HepG2 (cell line): ENCODE results near the gene SQSTM1. TPM values are rescaled to one million over a fixed set of nuclear protein-coding genes. Genes with fewer than 3 reads are reported as not detected.
A peak's percentile ranks its signal among the peaks of the same experiment; 100 is the strongest.

Source experiments
- DBP ChIP-seq: sonication (generic); formaldehyde crosslinking; IDR thresholded peaks from 2 replicates; pipeline ENCODE4 v1.4.0; 2020; ENCODE audit warnings: missing genetic modification reagents; ENCODE audit errors: not compliant biosample characterization
- DMTF1 ChIP-seq: sonication (generic); formaldehyde crosslinking; IDR thresholded peaks from 2 replicates; pipeline ENCODE4 v1.4.0; 2020; ENCODE audit warnings: mild to moderate bottlenecking, missing genetic modification reagents
- FOXO4 ChIP-seq: sonication (generic); formaldehyde crosslinking; conservative IDR thresholded peaks from 2 replicates; pipeline ENCODE4 v1.8.1; 2023; ENCODE audit warnings: missing genetic modification reagents
- GRHL1 ChIP-seq: sonication (generic); formaldehyde crosslinking; conservative IDR thresholded peaks from 2 replicates; pipeline ENCODE4 v1.8.0; 2022; ENCODE audit warnings: missing genetic modification reagents
- HOXA7 ChIP-seq: sonication (generic); formaldehyde crosslinking; IDR thresholded peaks from 2 replicates; pipeline ENCODE4 v1.8.1; 2022; ENCODE audit warnings: mild to moderate bottlenecking, missing genetic modification reagents, moderate library complexity
- LCORL ChIP-seq, 2 experiments: fragments of 450-650 bp in 1 of 2; sonication (generic) in 1 of 2; formaldehyde crosslinking in 1 of 2; IDR thresholded peaks; 2 replicates each; pipeline versions ENCODE4 v1.5.0 to v1.6.1; 2017 to 2020; ENCODE audit warnings: antibody characterized with exemption in 1 of 2, missing genetic modification reagents in 1 of 2
- NCOA1 ChIP-seq: sonication (generic); formaldehyde crosslinking; IDR thresholded peaks from 2 replicates; pipeline ENCODE4 v1.9.0; 2021; ENCODE audit warnings: missing genetic modification reagents
- SOX6 ChIP-seq, 2 experiments: fragments of 450-650 bp in 1 of 2; sonication (generic) in 1 of 2; formaldehyde crosslinking in 1 of 2; IDR thresholded peaks; 2 replicates each; pipeline versions ENCODE4 v1.4.0 to v1.6.1; 2017 to 2020; ENCODE audit warnings: antibody characterized with exemption in 1 of 2, mild to moderate bottlenecking in 1 of 2, missing genetic modification reagents in 1 of 2
- STAT5B ChIP-seq: sonication (generic); formaldehyde crosslinking; IDR thresholded peaks from 2 replicates; pipeline ENCODE4 v1.4.0; 2020; ENCODE audit warnings: missing genetic modification reagents
- TCF12 ChIP-seq, 2 experiments: fragments of 450-650 bp in 1 of 2; sonication (generic) in 1 of 2; formaldehyde crosslinking in 1 of 2; IDR thresholded peaks; 2 replicates each; pipeline versions ENCODE4 v1.6.1 to v1.8.0; 2017 to 2022; ENCODE audit warnings: antibody characterized with exemption in 1 of 2, mild to moderate bottlenecking in 1 of 2, missing genetic modification reagents in 1 of 2, moderate library complexity in 1 of 2
- TEF ChIP-seq: sonication (generic); formaldehyde crosslinking; IDR thresholded peaks from 2 replicates; pipeline ENCODE4 v1.5.0; 2020; ENCODE audit warnings: missing genetic modification reagents
- THYN1 ChIP-seq: sonication (generic); formaldehyde crosslinking; IDR thresholded peaks from 2 replicates; pipeline ENCODE4 v1.8.1; 2023; ENCODE audit warnings: low read depth, mild to moderate bottlenecking, moderate library complexity, missing genetic modification reagents, borderline replicate concordance
- ZBTB49 ChIP-seq: sonication (generic); formaldehyde crosslinking; IDR thresholded peaks from 2 replicates; pipeline ENCODE4 v1.4.0; 2020; ENCODE audit warnings: missing genetic modification reagents, borderline replicate concordance
- ZFP1 ChIP-seq: IDR thresholded peaks from 2 replicates; pipeline ENCODE4 v1.6.1; 2016
- ZFP41 ChIP-seq: sonication (generic); formaldehyde crosslinking; IDR thresholded peaks from 2 replicates; pipeline ENCODE4 v1.4.0; 2020; ENCODE audit warnings: mild to moderate bottlenecking, missing genetic modification reagents, borderline replicate concordance
- ZFP62 ChIP-seq: sonication (generic); formaldehyde crosslinking; IDR thresholded peaks from 2 replicates; pipeline ENCODE4 v1.4.0; 2020; ENCODE audit warnings: missing genetic modification reagents
- ZMYM2 ChIP-seq: sonication (generic); formaldehyde crosslinking; IDR thresholded peaks from 2 replicates; pipeline ENCODE4 v1.8.0; 2022; ENCODE audit warnings: mild to moderate bottlenecking, missing genetic modification reagents
- ZNF329 ChIP-seq: sonication (generic); formaldehyde crosslinking; IDR thresholded peaks from 2 replicates; pipeline ENCODE4 v1.9.0; 2021; ENCODE audit warnings: low read depth, mild to moderate bottlenecking, missing genetic modification reagents
- ZNF33A ChIP-seq: sonication (generic); formaldehyde crosslinking; IDR thresholded peaks from 2 replicates; pipeline ENCODE4 v1.5.1; 2020; ENCODE audit warnings: missing genetic modification reagents, mild to moderate bottlenecking, moderate library complexity, borderline replicate concordance
- ZSCAN22 ChIP-seq: sonication (generic); formaldehyde crosslinking; IDR thresholded peaks from 2 replicates; pipeline ENCODE4 v1.4.0; 2020; ENCODE audit warnings: mild to moderate bottlenecking, missing genetic modification reagents
- polyA plus RNA-seq, 8 experiments: library from polyadenylated mRNA; depleted of rRNA in 3 of 8; stranded (reverse) in 7 of 8; unstranded in 1 of 8; fragments of >200 nt; fragmentation: Illumina TruSeq in 4 of 8; extraction: Trizol in 4 of 8; gene quantifications; 2 replicates each; pipeline versions ENCODE4 v1.2.1 to v1.2.3, GENCODE V29; 2011 to 2016; ENCODE audit warnings: low read depth in 4 of 8, missing spikeins in 1 of 8, mixed read lengths in 1 of 8; ENCODE audit not compliant: insufficient read depth in 1 of 8
- total RNA-seq, 5 experiments: library from RNA; depleted of rRNA; stranded (reverse); fragments of >200 nt; fragmentation: Illumina TruSeq; extraction: Trizol; gene quantifications; 2 replicates each; pipeline ENCODE4 v1.2.3, GENCODE V29; 2016; ENCODE audit warnings: low read depth in 1 of 5

SQSTM1 gene
- total and polyA plus RNA-seq, 2 of the 13 experiments (the other 11 are each of a cell fraction or from before 2014, with no cell fraction given), result 90.9 to 160 TPM

- TF ChIP-seq GRHL1 (CRISPR knock-in tag) (no peak), HOXA7 (no peak), ZBTB49 (CRISPR knock-in tag) (no peak), STAT5B (CRISPR knock-in tag) (no peak), FOXO4 (CRISPR knock-in tag) (0 out of 2 replicates have a peak, but pooled peaks have one; percentile 40), ZFP1 (CRISPR knock-in tag) (no peak), TCF12 (IDR thresholded peaks at IDR 0.05) (no peak), TCF12 (CRISPR knock-in tag; IDR thresholded peaks at IDR 0.05) (no peak), DMTF1 (no peak), SOX6 (IDR thresholded peaks at IDR 0.05) (no peak), SOX6 (CRISPR knock-in tag; IDR thresholded peaks at IDR 0.05) (peak; percentile 44), ZNF329 (CRISPR knock-in tag) (no peak), THYN1 (no peak), ZSCAN22 (CRISPR knock-in tag) (no peak), TEF (CRISPR knock-in tag) (no peak), ZFP62 (CRISPR knock-in tag) (no peak), LCORL (IDR thresholded peaks at IDR 0.05) (no peak), LCORL (CRISPR knock-in tag; IDR thresholded peaks at IDR 0.05) (0 out of 2 replicates have a peak, but pooled peaks have one; percentile 62), DBP (no peak), NCOA1 (no peak), ZNF33A (CRISPR knock-in tag) (no peak), ZMYM2 (no peak), ZFP41 (CRISPR knock-in tag) (no peak)
Observed at GRCh38 chr5:179824745-179825112, 4.0 kb downstream of the SQSTM1 start (continued).
